ENCODE data around the gene XRCC3.

DNA sequence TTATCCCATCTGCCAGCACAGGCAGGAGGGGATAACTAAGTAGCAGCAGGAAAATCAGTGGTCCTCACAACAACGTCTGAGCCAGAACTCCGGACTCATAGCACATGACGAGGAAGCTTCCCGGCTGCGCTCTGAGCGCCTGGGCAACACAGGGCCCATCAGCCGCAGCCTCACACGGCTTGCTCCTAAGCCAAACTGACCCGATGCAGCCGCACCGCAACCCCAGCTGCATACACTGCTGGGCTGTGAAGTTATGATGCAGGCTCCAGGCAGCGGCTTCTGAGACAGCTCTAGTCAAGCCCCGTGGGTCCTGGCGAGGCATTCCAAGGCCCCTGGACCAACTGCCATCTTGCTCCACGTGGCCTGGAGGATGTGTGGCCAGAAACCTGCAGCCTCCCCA, 28.4 kb upstream of the XRCC3 start:
- TF ChIP-seq CTCF (conservative IDR thresholded peaks at IDR 0.05 in 1 of 2, IDR thresholded peaks at IDR 0.05 in 1 of 2; ENCODE audit: extremely low read depth in 1 of 2, insufficient read depth in 1 of 2, low read depth in 1 of 2, low read length in 2 of 2) (no peak), EZH2 (IDR thresholded peaks at IDR 0.05; ENCODE audit: borderline replicate concordance, low read length) (no peak)
